KMS-11 (cell line): ENCODE data around the gene PLA2G12A.

ENCODE experiments used
- H2AFZ ChIP-seq: fragments of 200-600 bp; sonication (generic); 2 replicates; pipeline ENCODE4 v1.6.1; 2016; ENCODE audit warnings: antibody characterized with exemption, mixed run types, low read depth
- H3K27ac ChIP-seq: fragments of 200-600 bp; sonication (generic); 2 replicates; pipeline ENCODE4 v1.6.1; 2016; ENCODE audit warnings: mild to moderate bottlenecking, mixed run types
- H3K27me3 ChIP-seq: fragments of 200-600 bp; sonication (generic); 2 replicates; pipeline ENCODE4 v1.6.1; 2017; ENCODE audit warnings: mild to moderate bottlenecking, low read depth, mixed run types, moderate library complexity; ENCODE audit not compliant: insufficient read depth
- H3K36me3 ChIP-seq: fragments of 200-600 bp; sonication (generic); 2 replicates; pipeline ENCODE4 v1.6.1; 2017; ENCODE audit warnings: mild to moderate bottlenecking, mixed run types; ENCODE audit not compliant: insufficient read depth
- H3K4me1 ChIP-seq: fragments of 200-600 bp; sonication (generic); 2 replicates; pipeline ENCODE4 v1.6.1; 2016; ENCODE audit warnings: mild to moderate bottlenecking, low read depth, mixed run types; ENCODE audit not compliant: poor library complexity, severe bottlenecking
- H3K4me2 ChIP-seq: fragments of 200-600 bp; sonication (generic); 2 replicates; pipeline ENCODE4 v1.7.0; 2016; ENCODE audit warnings: mild to moderate bottlenecking, mixed run types
- H3K4me3 ChIP-seq: fragments of 200-600 bp; sonication (generic); IDR thresholded peaks from 2 replicates; pipeline ENCODE4 v1.6.1; 2017; ENCODE audit warnings: low read depth, low read length, mixed read lengths; ENCODE audit not compliant: insufficient read depth
- H3K79me2 ChIP-seq: fragments of 200-600 bp; sonication (generic); 2 replicates; pipeline ENCODE4 v1.6.1; 2016; ENCODE audit warnings: low read depth, mixed run types; ENCODE audit not compliant: insufficient read depth
- H3K9ac ChIP-seq: fragments of 200-600 bp; sonication (generic); 2 replicates; pipeline ENCODE4 v1.6.1; 2016; ENCODE audit warnings: mild to moderate bottlenecking, mixed run types
- H4K20me1 ChIP-seq: fragments of 200-600 bp; sonication (generic); 2 replicates; pipeline ENCODE4 v1.6.1; 2016; ENCODE audit warnings: mild to moderate bottlenecking, mixed run types; ENCODE audit not compliant: insufficient read depth
- TF ChIP-seq, protein P1 (sequence below): fragments of 200-600 bp; sonication (generic); conservative IDR thresholded peaks from 2 replicates; pipeline ENCODE4 v1.6.1; 2017; ENCODE audit warnings: low read depth, mild to moderate bottlenecking, antibody characterized with exemption, low read length, moderate library complexity, mixed read lengths

Gene PLA2G12A

DNA sequence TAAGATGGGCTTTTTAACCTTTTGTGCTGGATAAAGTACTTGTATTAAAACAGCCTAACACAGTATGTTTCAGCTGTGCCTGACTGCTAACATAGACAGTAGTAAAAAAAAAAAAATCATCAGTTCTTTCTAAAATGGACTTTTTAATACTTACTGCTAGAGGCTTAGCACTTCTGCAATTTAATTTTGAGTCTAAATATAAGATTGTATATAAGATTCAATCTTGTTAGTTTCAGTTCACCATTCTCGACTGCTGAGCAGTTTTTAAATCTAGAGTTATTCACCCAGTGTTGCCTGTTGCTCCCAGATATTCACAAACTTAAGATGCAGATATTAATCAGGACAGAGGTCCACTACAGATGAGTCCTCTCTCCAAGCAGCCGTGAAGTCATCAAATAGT, 6.8 kb downstream of the PLA2G12A start:
- Histone ChIP-seq H3K36me3 (no peaks in the 10 kb centered on the region), H3K79me2 (no peaks in the 10 kb centered on the region; the same call in 1 of the 2 replicates), H3K4me3 (no peak overlapping the region), H3K27ac (no peak overlapping the region), H3K4me1 (peaks cover under 1% of the 10 kb centered on the region), H4K20me1 (no peaks in the 10 kb centered on the region), H2AFZ (no peak overlapping the region), H3K4me2 (no peak overlapping the region), H3K27me3 (no peaks in the 10 kb centered on the region), H3K9ac (no peak overlapping the region)
- TF ChIP-seq, protein P1, sequence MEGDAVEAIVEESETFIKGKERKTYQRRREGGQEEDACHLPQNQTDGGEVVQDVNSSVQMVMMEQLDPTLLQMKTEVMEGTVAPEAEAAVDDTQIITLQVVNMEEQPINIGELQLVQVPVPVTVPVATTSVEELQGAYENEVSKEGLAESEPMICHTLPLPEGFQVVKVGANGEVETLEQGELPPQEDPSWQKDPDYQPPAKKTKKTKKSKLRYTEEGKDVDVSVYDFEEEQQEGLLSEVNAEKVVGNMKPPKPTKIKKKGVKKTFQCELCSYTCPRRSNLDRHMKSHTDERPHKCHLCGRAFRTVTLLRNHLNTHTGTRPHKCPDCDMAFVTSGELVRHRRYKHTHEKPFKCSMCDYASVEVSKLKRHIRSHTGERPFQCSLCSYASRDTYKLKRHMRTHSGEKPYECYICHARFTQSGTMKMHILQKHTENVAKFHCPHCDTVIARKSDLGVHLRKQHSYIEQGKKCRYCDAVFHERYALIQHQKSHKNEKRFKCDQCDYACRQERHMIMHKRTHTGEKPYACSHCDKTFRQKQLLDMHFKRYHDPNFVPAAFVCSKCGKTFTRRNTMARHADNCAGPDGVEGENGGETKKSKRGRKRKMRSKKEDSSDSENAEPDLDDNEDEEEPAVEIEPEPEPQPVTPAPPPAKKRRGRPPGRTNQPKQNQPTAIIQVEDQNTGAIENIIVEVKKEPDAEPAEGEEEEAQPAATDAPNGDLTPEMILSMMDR, result no peak

DNA sequence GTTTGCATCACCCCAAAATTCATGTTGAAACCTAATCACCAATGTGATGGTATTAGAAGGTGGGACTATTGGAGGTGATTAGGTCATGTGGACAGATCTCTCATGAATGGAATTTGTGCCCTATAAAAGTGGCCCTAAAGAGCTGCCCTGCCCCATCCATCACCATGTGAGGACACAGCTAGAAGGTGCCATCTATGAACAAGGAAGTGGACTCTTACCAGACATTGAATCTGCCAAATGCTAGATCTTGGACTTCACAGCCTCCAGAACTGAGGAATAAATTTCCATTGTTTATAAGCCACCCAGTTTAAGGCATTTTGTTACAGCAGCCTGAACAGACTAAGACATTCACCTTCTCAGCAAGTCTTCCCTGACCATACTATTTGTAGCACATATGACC, 7.5 kb downstream of the PLA2G12A start:
- Histone ChIP-seq H3K79me2 (no peaks in the 10 kb centered on the region; the same call in 1 of the 2 replicates), H4K20me1 (no peaks in the 10 kb centered on the region), H3K27me3 (no peaks in the 10 kb centered on the region), H3K36me3 (no peaks in the 10 kb centered on the region), H3K9ac (no peak overlapping the region), H2AFZ (no peak overlapping the region), H3K4me3 (no peak overlapping the region), H3K27ac (no peak overlapping the region), H3K4me2 (no peak overlapping the region), H3K4me1 (no peaks in the 10 kb centered on the region)
- TF ChIP-seq, protein P1, result no peak

DNA sequence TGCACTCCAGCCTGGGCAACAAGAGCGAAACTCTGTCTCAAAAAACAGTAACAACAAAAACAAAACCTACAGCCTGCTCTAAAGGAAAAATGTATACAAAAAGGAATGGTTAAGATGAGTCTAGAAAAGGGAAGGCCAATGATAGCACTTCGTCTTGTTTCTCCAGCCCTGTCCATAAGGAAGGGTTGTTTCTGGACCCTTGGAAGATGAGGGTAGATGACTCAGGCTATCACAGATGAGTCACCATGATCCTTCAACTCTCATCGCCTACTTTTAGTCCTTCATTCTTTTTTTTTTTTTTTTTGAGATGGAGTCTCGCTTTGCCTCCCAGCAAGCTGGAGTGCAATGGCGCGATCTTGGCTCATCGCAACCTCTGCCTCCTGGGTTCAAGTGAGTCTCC, 8.8 kb downstream of the PLA2G12A start:
- Histone ChIP-seq H3K36me3 (no peaks in the 10 kb centered on the region), H3K4me1 (peaks cover 1% of the 10 kb centered on the region), H3K4me2 (no peak overlapping the region), H3K27ac (no peak overlapping the region), H3K4me3 (no peak overlapping the region), H3K27me3 (no peaks in the 10 kb centered on the region), H3K79me2 (no peaks in the 10 kb centered on the region), H3K9ac (no peak overlapping the region), H2AFZ (no peak overlapping the region), H4K20me1 (no peaks in the 10 kb centered on the region)
- TF ChIP-seq, protein P1, result no peak

DNA sequence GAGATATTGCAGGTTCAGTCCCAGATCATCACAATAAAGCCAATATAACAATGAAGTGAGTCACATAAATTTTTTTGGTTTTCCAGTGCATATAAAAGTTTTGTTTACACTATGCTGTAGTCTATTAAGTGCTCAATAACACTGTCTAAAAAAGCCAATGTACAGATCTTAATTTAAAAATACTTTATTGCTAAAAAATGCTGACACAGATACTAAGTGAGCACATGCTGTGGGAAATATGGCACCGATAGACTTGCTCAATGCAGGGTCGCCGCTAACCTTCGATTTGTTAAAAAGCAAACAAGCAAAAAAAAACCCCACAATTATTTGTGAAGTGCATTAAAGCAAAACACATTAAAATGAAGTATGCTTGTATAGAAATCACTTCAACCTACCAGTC, 10.3 kb downstream of the PLA2G12A start:
- Histone ChIP-seq H3K4me2 (no peak overlapping the region), H3K27me3 (no peaks in the 10 kb centered on the region), H3K79me2 (no peaks in the 10 kb centered on the region), H4K20me1 (no peaks in the 10 kb centered on the region), H3K9ac (no peak overlapping the region), H3K4me1 (peaks cover 5% of the 10 kb centered on the region), H2AFZ (no peak overlapping the region), H3K36me3 (no peaks in the 10 kb centered on the region), H3K4me3 (no peak overlapping the region), H3K27ac (no peak overlapping the region)
- TF ChIP-seq, protein P1, result no peak
